Stimulated activated CD8-positive, alpha-beta memory T cell treated with anti-CD3 and anti-CD28 coated beads, Interleukin-2, amount 100 ng/mL, for 1 hour (primary cell): Measurements from ENCODE around the gene BPI.
"Not testable (repeated sequence)": the region's sequence is repeated elsewhere in the genome, so short reads cannot be mapped to it uniquely, and the experiment has no call there.

Experiments used
- DNase-seq, 2 donors: peaks; one replicate each; pipeline ENCODE4 v3.0.0-alpha.2; 2020; ENCODE audit warnings: low read depth in 2 of 2

Gene BPI

DNA sequence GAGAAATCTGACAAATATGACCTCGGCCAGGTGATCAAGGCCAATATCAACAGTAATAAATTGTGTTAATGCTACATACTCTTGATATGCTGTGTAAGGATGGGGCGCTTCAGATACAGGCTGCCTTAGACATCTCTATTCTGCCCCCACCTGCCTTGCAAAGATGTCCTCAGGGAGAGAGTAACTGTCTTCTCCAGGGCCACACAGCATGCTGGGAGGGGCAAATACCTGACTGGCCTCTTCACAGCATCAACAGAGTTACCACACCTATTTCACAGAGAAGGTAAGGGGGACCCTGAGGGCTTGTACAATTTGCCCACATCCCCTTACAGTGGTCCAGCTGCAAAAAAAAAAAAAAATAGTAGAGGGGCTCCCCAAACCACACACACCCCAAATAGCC lies 26.3 kb upstream of the BPI start:
- no peak for DNase-seq

- no peak for DNase-seq
These were observed 25.8 kb upstream of the BPI start for GRCh38 chr20:38278131-38278530.

- no peak for DNase-seq
These were observed 25.2 kb upstream of the BPI start for GRCh38 chr20:38278763-38279162.

DNA sequence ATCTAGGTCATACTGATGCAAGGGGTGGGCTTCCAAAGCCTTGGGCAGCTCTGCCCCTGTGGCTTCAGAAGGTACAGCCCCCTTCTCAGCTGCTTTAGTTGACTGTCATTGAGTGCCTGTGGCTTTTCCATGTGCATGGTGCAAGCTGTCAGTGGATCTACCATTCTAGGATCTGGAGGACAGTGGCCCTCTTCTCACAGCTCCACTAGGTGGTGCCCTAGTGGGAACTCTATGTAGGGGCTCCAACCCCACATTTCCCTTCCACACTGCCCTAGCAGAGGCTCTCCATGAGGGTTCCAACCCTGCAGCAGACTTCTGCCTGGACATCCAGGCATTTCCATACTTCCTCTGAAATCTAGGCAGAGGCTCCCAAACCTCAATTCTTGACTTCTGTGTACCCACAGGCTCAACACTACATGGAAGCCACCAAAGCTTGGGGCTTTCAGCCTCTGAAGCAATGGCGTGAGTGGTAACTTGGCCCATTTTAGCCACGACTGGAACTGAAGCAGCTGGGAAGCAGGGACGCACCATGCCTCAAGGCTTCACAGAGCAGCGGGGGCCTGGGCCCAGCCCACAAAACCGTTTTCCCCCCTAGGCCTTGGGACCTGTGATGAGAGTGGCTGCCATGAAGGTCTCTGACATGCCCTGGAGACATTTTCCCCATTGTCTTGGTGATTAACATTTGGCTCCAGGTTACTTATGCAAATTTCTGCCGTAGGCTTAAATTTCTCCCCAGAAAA lies 22.6 kb upstream of the BPI start:
- DNase-seq, result not testable (repeated sequence)

- no peak for DNase-seq
These were observed 20.7 kb upstream of the BPI start for GRCh38 chr20:38283236-38283635.

GRCh38 chr20:38284066-38284650 lies 19.8 kb upstream of the BPI start:
- DNase-seq, result not testable (repeated sequence)

GRCh38 chr20:38284893-38285444 lies 19.0 kb upstream of the BPI start:
- no peak for DNase-seq

GRCh38 chr20:38286586-38287531 lies 17.1 kb upstream of the BPI start:
- no peak for DNase-seq

GRCh38 chr20:38290829-38291814 lies 12.8 kb upstream of the BPI start:
- DNase-seq, result no peak

DNA sequence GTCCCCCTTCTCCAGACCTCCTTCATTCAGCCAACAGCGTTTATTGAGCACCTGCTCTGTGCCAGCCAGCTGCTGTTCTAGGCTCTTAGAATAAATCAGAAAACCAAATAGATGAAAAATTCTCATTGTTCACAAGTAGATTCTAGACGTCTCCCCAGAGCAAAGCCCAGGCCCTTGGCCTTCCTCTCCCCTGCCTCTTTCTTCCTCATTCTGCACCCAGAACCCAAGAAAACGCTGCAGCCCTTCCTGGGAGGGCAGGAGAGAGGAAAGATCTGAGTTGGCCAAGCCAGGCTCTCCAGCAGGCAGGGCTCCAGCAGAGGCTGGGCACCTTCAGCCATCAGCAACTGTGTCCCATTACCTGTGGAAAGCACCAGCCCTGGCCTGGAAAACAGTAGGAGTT lies 12.0 kb upstream of the BPI start:
- DNase-seq, result no peak

GRCh38 chr20:38293491-38294065 lies 10.4 kb upstream of the BPI start:
- no peak for DNase-seq

- no peak for DNase-seq
These were observed 9.8 kb upstream of the BPI start for GRCh38 chr20:38294076-38294591.

DNA sequence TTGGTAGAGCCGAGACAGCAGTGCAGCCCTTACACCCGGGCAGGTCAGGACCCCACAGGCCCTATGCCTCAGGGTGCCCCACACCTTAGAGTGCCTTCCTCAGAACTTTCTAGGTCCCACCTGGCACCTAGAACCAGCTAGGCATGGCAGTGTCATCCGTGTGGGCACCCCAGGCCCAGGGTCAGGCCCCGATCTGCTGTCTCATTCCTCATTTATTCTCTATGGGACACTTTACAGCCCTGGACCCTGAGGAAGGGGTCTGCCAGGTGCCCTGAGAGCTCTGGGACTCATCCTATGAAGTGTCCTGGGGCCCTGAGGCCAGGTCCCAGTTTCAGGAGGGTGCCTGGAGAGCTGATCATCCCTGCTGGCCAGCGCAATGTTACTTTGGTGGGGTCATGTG lies 8.1 kb upstream of the BPI start:
- no peak for DNase-seq

DNA sequence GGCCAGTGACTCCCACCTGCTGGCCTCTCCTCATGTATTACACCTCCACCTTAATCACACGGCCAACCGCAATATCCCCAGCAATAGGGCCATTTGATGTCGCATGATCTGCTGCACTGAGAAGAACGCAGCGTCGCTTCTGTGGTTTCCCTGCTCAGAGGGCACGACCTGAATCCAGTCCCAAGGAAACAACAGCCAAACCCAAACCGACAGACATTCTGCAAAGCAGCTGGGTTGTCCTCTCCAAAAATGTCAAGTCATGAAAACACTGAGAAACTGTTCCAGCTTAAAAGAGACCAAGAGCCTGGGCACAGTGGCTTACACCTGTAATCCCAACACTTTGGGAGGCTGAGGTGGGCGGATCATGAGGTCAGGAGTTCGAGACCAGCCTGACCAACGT lies 7.5 kb upstream of the BPI start:
- no peak for DNase-seq

DNA sequence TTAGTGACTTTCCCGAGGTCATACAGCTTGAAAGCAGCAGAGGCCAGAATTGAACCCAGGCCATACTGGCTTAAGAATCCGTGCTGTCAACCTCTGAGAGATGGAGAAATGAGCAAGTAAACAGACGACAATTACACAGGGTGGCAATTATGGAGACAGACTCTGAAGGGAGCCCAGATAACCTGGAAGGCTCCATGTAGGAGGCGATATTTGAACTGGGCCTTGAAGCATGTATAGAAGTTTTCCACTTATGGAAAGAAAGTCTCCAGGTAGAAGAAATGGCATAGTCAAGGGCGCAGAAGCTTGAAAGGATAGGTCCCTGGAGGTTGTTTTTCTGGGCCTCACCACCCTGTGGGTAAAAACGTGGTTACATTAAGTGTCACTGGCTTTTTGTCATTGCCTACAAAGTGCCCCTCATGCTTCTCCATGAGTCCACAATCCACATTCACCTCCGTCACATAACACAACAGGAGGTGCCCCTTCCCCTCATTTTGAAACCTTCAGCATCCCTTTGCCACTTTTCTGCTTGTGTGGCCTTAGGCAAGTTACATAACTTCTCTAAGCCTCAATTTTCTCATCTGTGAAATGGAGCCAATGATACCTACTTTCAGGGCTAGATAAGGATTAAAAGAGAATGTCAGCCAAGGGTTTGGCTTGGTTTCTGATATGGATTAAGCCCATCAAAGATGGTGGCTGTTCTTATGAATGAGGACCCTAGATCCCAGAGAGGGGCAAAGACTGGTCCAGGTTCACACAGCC lies 5.9 kb upstream of the BPI start:
- no peak for DNase-seq

GRCh38 chr20:38298768-38299288 lies 5.1 kb upstream of the BPI start:
- DNase-seq, result no peak

DNA sequence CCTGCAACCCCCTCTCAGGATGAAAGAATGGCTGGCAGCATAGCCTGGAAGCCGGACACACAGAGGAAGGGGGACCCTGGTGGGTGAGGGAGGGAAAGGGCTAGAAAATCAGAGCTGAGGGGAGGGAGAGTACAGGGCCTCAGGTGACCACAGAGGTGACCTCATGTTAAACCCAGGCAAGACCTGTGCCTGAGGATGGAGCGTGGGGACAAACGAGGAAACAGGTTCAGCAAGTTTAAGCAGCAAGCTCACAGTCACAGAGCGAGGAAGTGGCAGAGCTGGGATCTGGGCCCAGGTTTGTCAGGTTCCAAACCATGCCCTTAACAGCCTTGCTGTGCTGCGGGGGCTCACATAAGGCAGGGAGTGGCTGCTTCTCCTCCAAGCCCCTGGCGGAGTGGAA lies 4.0 kb upstream of the BPI start:
- no peak for DNase-seq

GRCh38 chr20:38300438-38300837 lies 3.5 kb upstream of the BPI start:
- DNase-seq, result no peak

DNA sequence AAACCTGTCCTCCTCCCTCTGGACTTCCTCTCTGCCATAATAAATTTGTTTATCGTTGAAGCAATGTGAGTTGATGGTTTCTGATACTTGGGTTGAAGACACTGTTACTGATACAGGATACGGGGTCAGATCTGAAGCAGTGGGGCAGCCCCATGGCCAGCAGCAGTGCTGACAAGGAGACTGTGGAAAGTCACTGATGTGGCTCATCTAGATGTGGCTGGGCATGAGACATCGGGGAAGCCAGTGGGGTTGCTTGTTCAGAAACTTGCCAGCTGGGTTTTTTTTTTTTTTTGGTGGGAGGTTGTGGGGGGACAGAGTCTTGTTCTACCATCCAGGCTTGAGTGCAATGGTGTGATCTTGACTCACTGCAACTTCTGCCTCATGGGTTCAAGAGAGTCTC lies 2.6 kb upstream of the BPI start:
- no peak for DNase-seq

GRCh38 chr20:38302786-38303185 lies 1.2 kb upstream of the BPI start:
- DNase-seq, result no peak
